Upper lobe of right lung (tissue), 1 donor: ENCODE data around the gene PYGO2. TPM values are rescaled to one million over a fixed set of nuclear protein-coding genes. Genes with fewer than 3 reads are reported as not detected.

Experiments
- ATAC-seq: fragments of 200-7000 bp; cut with Tn5 transposase; one replicate; pipeline ENCODE4 v1.9.1; 2020; ENCODE audit warnings: mild to moderate bottlenecking, moderate library complexity
- DNase-seq: peaks from one replicate; pipeline ENCODE4 v3.0.0-alpha.2; 2020
- H3K27ac ChIP-seq: fragments of 200-600 bp; one replicate; pipeline ENCODE4 v1.8.0; 2022
- H3K27me3 ChIP-seq: fragments of 200-600 bp; one replicate; pipeline ENCODE4 v1.8.0; 2022; ENCODE audit warnings: mild to moderate bottlenecking
- H3K36me3 ChIP-seq: fragments of 200-600 bp; one replicate; pipeline ENCODE4 v1.8.0; 2022
- H3K4me1 ChIP-seq: fragments of 200-600 bp; one replicate; pipeline ENCODE4 v1.8.0; 2022
- H3K4me3 ChIP-seq: fragments of 200-600 bp; one replicate; pipeline ENCODE4 v1.8.0; 2022; ENCODE audit warnings: mild to moderate bottlenecking
- H3K9me3 ChIP-seq: fragments of 200-600 bp; one replicate; pipeline ENCODE4 v1.8.0; 2022
- intact Hi-C: fragments of 100-400 bp; cut with DNase I; formaldehyde crosslinking; loops from one replicate; pipeline ENCODE4 v1.11.0; 2022
- total RNA-seq: library from RNA; stranded (reverse); fragmentation: NEBNext Ultra II Directional; extraction: Animal tissue kit (Norgen Biotek cat#: 25700); gene quantifications from one replicate; pipeline ENCODE4 v1.2.1, GENCODE V29; 2021
- TF ChIP-seq, protein P1 (sequence below): fragments of 200-600 bp; IDR thresholded peaks from one replicate; pipeline ENCODE4 v1.8.0; 2022; ENCODE audit warnings: antibody characterized with exemption
- donor health status: DM: no; HTN: yes; CAD: no; lungs with severe emphysema.

PYGO2 gene
- total RNA-seq, 1 donor from 2014 or later: 27.0 TPM

DNA sequence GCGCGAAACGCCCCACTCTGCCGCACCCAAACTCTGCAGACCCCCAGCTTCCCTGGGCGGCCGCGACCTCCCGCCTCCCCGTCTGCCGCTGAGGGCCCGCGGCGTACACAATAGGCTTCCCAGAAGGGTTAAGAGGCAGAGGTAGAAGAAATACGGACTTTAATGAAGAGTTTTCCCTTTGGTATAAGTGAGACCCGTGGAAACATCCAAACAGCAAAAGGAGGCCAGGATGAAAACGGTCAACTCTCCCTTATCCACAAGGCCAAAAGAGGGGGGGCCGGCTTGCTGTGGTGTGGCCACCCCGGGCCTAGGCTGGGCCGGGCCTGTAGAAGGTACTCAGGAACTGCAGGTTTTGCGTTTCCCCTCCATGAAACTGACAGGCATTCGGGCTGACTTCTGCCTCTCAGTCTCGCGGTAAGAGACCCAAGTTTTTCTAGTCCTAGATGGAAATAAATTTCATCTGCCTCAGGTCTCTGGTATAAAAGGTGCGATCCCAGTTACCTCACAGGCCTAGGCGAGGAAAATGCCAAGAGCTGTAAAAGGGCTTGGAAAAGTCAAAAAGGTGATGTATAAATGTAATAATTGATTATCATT, 671 bp upstream of the PYGO2 start:
- intact Hi-C loops: no loop called here
- H3K4me1 ChIP-seq: peaks cover 19% of the 10 kb centered on the region
- peak overlapping the region; percentile 90 for H3K4me3 ChIP-seq
- ATAC-seq (peak; percentile 7), DNase-seq (peak; percentile 69)
- H3K27me3 ChIP-seq: no peaks in the 10 kb centered on the region
- peaks cover 52% of the 10 kb centered on the region for H3K36me3 ChIP-seq
- H3K9me3 ChIP-seq: no peaks in the 10 kb centered on the region
- TF ChIP-seq, protein P1, sequence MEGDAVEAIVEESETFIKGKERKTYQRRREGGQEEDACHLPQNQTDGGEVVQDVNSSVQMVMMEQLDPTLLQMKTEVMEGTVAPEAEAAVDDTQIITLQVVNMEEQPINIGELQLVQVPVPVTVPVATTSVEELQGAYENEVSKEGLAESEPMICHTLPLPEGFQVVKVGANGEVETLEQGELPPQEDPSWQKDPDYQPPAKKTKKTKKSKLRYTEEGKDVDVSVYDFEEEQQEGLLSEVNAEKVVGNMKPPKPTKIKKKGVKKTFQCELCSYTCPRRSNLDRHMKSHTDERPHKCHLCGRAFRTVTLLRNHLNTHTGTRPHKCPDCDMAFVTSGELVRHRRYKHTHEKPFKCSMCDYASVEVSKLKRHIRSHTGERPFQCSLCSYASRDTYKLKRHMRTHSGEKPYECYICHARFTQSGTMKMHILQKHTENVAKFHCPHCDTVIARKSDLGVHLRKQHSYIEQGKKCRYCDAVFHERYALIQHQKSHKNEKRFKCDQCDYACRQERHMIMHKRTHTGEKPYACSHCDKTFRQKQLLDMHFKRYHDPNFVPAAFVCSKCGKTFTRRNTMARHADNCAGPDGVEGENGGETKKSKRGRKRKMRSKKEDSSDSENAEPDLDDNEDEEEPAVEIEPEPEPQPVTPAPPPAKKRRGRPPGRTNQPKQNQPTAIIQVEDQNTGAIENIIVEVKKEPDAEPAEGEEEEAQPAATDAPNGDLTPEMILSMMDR: no peak
- H3K27ac ChIP-seq: peak overlapping the region; percentile 98

DNA sequence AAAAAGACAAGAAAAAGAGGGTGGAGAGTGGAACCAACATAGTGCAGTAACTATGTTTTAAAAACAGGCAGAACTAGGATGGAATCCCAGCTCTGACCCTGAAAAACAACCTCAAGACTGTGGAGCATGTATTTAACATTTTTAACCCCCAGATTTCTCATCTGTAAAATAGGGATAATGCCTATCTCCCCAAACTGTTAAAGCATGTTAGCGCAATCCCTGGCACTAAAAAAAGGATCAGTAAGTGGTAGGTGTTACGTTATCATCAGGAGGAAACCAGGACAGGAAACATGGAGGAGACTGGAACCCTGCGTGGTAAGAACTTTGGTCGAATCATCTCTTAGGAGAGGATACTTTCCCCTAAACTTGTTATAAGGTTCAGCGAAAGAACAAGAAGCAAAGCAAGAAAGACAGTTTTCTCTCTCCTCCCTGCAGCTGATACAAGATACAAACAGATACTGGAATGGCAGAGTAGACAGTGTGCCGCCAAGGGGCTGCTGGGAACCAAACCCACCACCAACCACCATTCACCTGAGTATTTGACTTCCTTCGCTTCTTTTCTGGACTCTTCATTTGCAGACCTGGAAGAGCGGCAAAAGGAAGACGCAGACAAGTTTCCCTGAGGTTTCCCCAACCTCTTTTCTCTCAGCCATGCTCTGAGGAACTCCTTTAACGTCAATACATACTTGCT, 991 bp downstream of the PYGO2 start:
- Histone ChIP-seq H3K36me3 (peaks cover 35% of the 10 kb centered on the region), H3K27ac (peak overlapping the region; percentile 98), H3K4me3 (peak overlapping the region; percentile 90), H3K27me3 (no peaks in the 10 kb centered on the region), H3K4me1 (peaks cover 29% of the 10 kb centered on the region), H3K9me3 (no peaks in the 10 kb centered on the region)
- ATAC-seq (no peak), DNase-seq (no peak)
- TF ChIP-seq, protein P1: no peak
- intact Hi-C loops: no loop called here

DNA sequence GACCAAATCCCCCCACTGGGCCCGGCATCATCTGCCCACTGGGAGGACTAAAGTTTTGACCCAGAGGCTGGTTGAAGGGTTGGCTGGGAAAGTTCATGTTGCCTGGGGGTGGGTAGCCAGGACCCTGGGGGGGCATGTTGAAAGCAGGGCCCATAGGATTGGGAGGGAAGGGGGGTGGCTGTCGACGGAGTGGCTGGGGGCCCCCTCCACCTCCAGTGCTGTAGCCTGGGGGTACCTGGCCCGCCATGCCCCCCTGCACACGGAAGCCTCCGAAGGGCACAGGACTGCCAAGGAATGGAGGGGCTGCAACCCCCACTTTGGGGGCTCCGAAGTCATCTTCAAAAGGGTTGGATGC, 2.2 kb downstream of the PYGO2 start:
- no peaks in the 10 kb centered on the region for H3K9me3 ChIP-seq
- no peaks in the 10 kb centered on the region for H3K27me3 ChIP-seq
- H3K4me3 ChIP-seq: no peak overlapping the region
- peaks cover 23% of the 10 kb centered on the region for H3K36me3 ChIP-seq
- TF ChIP-seq, protein P1: no peak
- DNase-seq: no peak
- H3K27ac ChIP-seq: no peak overlapping the region
- no peak for ATAC-seq
- peaks cover 40% of the 10 kb centered on the region for H3K4me1 ChIP-seq
- intact Hi-C loops: no loop called here

DNA sequence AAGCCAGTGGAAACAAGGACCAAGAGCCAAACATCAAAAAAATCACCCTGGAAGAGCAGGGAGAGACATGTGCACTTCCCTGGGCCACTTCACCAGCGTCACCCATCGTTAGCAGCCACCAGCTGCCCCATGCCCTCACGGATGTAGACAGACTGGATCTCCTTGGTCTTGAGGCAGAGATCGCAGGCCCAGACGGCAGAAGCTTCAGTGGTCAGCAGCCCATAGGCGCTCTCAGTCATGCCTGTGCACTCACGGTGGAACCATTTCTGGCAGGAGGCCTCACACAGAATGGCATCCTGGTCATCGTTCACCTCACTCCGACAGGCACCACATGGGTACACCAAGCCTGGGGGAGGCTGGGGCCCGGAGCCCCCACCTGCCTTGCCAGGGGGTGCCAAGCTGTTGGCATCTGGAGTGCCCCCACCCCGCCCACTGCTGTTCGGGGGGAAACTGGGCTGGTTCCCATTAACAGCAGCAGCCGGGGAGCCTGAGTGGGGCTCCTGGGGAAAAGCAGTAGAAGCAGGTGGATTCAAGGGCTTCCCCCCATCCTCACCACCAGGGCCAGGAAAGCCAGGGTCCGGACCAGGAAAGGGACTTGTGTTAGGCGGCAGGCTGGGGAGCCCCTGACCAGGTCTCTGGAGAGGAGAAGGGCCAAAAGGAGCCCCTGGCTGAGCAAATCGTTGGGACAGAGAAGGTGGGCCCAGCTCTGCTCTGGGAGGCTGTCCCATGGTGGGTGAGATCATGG, 2.7 kb downstream of the PYGO2 start:
- Histone ChIP-seq H3K27me3 (no peaks in the 10 kb centered on the region), H3K36me3 (peaks cover 20% of the 10 kb centered on the region), H3K9me3 (no peaks in the 10 kb centered on the region), H3K27ac (no peak overlapping the region), H3K4me3 (no peak overlapping the region), H3K4me1 (peaks cover 45% of the 10 kb centered on the region)
- DNase-seq (peak; percentile 61), ATAC-seq (no peak)
- TF ChIP-seq, protein P1: no peak
- intact Hi-C loops: no loop called here

DNA sequence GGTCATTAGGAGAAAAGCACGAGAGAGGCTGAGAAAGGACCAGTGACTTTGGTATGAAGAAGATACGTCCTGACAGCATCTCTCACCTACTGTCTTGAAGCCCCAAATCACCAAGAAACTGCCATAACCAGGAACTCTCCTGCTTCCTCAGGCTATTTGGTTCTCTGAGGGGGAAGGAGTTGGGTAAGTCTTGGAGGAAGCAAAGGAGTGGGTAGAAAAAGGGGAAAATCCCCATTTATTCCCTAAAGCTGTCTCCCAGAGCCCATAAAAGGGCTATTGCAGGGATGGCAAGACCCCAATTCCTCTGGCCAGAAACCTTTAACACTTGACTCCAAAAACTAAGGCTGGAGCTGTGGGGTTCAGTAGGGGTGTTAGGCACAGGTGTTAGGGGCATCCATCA, 3.5 kb downstream of the PYGO2 start:
- no peak overlapping the region for H3K27ac ChIP-seq

More for the DNA sequence above, 3.5 kb downstream of the PYGO2 start:
- DNase-seq (no peak), ATAC-seq (no peak)
- Histone ChIP-seq H3K36me3 (peaks cover 13% of the 10 kb centered on the region), H3K4me3 (no peak overlapping the region), H3K4me1 (peaks cover 53% of the 10 kb centered on the region), H3K9me3 (no peaks in the 10 kb centered on the region), H3K27me3 (no peaks in the 10 kb centered on the region)
- TF ChIP-seq, protein P1: no peak
- intact Hi-C loops: no loop called here
